ENCODE results near the gene LMO1.

DNA sequence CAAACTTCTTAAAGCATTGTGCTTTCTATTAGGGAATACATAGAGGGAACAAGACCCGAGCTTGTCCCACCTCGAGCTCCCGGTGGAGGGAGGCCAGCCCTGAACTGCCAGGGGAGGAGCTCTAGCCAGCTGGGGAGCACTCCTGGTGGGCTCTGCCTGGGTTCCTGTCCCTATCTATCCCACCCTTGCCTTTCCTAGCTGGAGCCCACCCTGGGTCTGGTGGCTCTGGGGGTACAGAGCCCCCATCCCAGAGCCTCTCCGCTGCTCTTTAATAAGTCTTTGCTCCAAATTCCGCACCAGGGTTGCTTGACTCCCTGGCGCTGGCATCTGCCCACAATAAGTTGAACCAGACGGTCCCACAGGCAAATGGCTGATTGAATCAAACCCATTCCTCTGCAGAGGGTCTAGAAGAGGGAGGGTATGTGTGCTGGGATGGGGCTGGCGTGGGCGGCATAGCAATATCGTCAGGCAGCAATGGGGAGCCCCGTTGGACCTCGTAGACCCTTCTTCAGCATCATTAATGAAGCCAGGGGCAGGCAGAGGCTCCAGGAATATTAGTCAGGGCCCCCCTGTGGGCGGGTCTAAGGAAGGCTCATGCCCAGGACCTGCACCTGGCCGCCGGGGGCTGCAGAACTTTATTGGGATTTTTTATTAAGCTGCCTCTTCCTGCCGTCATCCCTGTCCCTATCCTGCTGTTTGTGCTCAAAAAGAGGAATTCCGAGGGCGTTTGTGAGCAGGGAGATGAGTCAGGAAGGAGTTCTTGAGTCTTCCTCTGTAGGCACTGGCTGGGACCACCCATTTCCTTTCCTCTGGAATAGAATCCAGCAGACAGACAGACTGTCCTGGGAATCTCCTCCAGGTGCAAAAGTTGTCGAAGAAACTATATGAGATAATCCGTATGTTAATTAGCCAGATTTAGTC is 56.3 kb downstream of the LMO1 start:
- TF ChIP-seq, protein P1, sequence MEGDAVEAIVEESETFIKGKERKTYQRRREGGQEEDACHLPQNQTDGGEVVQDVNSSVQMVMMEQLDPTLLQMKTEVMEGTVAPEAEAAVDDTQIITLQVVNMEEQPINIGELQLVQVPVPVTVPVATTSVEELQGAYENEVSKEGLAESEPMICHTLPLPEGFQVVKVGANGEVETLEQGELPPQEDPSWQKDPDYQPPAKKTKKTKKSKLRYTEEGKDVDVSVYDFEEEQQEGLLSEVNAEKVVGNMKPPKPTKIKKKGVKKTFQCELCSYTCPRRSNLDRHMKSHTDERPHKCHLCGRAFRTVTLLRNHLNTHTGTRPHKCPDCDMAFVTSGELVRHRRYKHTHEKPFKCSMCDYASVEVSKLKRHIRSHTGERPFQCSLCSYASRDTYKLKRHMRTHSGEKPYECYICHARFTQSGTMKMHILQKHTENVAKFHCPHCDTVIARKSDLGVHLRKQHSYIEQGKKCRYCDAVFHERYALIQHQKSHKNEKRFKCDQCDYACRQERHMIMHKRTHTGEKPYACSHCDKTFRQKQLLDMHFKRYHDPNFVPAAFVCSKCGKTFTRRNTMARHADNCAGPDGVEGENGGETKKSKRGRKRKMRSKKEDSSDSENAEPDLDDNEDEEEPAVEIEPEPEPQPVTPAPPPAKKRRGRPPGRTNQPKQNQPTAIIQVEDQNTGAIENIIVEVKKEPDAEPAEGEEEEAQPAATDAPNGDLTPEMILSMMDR (IDR thresholded peaks at IDR 0.05; ENCODE audit: low read depth, low read length, missing input control) = no peak
- TF ChIP-seq HNF4A (conservative IDR thresholded peaks at IDR 0.05) (no peak), TAF1 (conservative IDR thresholded peaks at IDR 0.05) (no peak), YY1 (IDR thresholded peaks at IDR 0.05) (no peak)
